Chondrocyte (in vitro differentiated cells): ENCODE measurements around the gene MTHFD2L. TPM values are rescaled to one million over a fixed set of nuclear protein-coding genes. Genes with fewer than 3 reads are reported as not detected.

Experiments
- DNase-seq: peaks from one replicate; pipeline ENCODE4 v3.0.0; 2021; ENCODE audit warnings: mixed read lengths, low spot score
- H3K27ac Mint-ChIP-seq: one replicate; pipeline ENCODE4 v1.8.0; 2021; ENCODE audit warnings: mild to moderate bottlenecking, moderate library complexity, mixed read lengths; ENCODE audit not compliant: unreplicated experiment
- H3K27me3 Mint-ChIP-seq: 2 replicates; pipeline ENCODE4 v1.8.0; 2021; ENCODE audit warnings: low read depth, mixed read lengths
- H3K36me3 Mint-ChIP-seq: 2 replicates; pipeline ENCODE4 v1.8.0; 2021; ENCODE audit warnings: low read depth, mixed read lengths
- H3K4me1 Mint-ChIP-seq: 2 replicates; pipeline ENCODE4 v1.8.0; 2021; ENCODE audit warnings: low read depth, mild to moderate bottlenecking, mixed read lengths
- H3K4me3 Mint-ChIP-seq: one replicate; pipeline ENCODE4 v1.8.0; 2021; ENCODE audit warnings: mild to moderate bottlenecking, moderate library complexity, mixed read lengths; ENCODE audit not compliant: unreplicated experiment
- H3K9me3 Mint-ChIP-seq: 2 replicates; pipeline ENCODE4 v1.8.0; 2021; ENCODE audit warnings: low read depth, mixed read lengths
- CTCF ChIP-seq: fragments of 200-600 bp; sonication (generic); IDR thresholded peaks from 2 replicates; pipeline ENCODE4 v1.5.0; 2021; ENCODE audit warnings: antibody characterized with exemption, mild to moderate bottlenecking, moderate library complexity
- total RNA-seq: library from RNA; stranded (reverse); gene quantifications from 3 replicates; pipeline ENCODE4 v1.2.1, GENCODE V29; 2021

Gene MTHFD2L
- total RNA-seq, 1 donor from 2014 or later, result 6.6 TPM

DNA sequence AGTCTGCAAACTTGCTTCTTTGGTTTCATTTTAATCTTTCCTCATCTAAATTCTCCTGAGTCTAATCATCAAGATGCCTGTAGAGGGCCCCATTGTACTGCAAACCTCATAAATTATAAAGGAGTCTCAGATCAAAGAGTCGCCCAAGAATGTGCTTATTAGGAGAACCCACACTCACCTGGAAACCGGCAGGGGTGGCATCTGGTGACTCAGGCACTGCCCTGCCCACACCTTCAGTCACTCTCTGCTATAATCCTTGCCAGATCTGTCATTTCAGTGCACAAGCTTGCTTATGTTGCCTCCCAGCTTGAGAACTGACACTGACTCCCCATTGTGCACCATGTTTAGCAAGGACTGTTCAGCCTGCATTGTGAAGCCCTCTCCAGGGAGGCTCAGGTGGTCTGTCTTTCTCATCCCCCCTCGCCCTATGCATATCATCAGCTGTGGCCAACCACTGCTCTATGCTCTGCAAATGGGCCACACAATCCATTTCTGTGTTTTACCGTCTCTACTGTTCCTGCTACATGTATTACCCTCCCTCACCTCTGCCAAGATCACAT is 162.7 kb downstream of the MTHFD2L start:
- Mint-ChIP-seq H3K27me3 (peaks cover 31% of the 10 kb centered on the region), H3K4me1 (peaks cover 9% of the 10 kb centered on the region), H3K27ac (no peak overlapping the region), H3K9me3 (no peaks in the 10 kb centered on the region), H3K36me3 (no peaks in the 10 kb centered on the region), H3K4me3 (no peak overlapping the region)
- no peak for DNase-seq
- peak; percentile 85 for TF ChIP-seq CTCF

- peaks cover 31% of the 10 kb centered on the region for H3K27me3 Mint-ChIP-seq
- H3K4me1 Mint-ChIP-seq, result peaks cover 5% of the 10 kb centered on the region
- no peak overlapping the region for H3K4me3 Mint-ChIP-seq
- H3K9me3 Mint-ChIP-seq, result no peaks in the 10 kb centered on the region
- no peak overlapping the region for H3K27ac Mint-ChIP-seq
- H3K36me3 Mint-ChIP-seq, result no peaks in the 10 kb centered on the region
- DNase-seq, result no peak
- no peak for TF ChIP-seq CTCF
Measured at GRCh38 chr4:74322301-74322700, 164.4 kb downstream of the MTHFD2L start.

GRCh38 chr4:74323663-74324062 is 165.7 kb downstream of the MTHFD2L start:
- no peak overlapping the region for H3K27ac Mint-ChIP-seq
- TF ChIP-seq CTCF, result no peak

DNA sequence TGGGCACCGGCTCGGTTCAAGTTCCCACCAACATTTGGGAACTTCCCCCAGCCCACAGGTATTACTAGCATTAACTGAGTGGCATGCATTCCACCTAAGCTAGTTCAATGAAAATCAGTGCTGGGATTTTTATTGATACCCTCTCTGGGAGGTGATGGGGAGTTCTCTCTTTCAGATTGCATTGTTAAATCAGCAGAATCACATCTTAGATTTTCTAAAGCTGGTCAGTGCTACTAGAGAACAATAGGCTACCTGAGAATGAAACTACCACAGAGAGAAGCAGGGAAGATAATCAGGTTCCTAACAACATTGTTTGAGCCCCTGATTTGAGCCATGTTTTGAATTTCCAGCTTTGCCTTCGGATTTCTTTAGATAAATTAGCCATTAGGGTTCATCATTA is 166.3 kb downstream of the MTHFD2L start:
- H3K4me3 Mint-ChIP-seq, result no peak overlapping the region
- H3K27me3 Mint-ChIP-seq, result peaks cover 31% of the 10 kb centered on the region
- H3K9me3 Mint-ChIP-seq, result peaks cover 3% of the 10 kb centered on the region
- no peak overlapping the region for H3K27ac Mint-ChIP-seq
- no peak for TF ChIP-seq CTCF
- peaks cover 12% of the 10 kb centered on the region for H3K4me1 Mint-ChIP-seq
- DNase-seq, result no peak
- no peaks in the 10 kb centered on the region for H3K36me3 Mint-ChIP-seq

More at GRCh38 chr4:74323663-74324062, 165.7 kb downstream of the MTHFD2L start:
- Mint-ChIP-seq H3K4me3 (no peak overlapping the region), H3K9me3 (no peaks in the 10 kb centered on the region), H3K36me3 (no peaks in the 10 kb centered on the region), H3K27me3 (peaks cover 31% of the 10 kb centered on the region), H3K4me1 (peaks cover 12% of the 10 kb centered on the region)
- DNase-seq, result no peak

DNA sequence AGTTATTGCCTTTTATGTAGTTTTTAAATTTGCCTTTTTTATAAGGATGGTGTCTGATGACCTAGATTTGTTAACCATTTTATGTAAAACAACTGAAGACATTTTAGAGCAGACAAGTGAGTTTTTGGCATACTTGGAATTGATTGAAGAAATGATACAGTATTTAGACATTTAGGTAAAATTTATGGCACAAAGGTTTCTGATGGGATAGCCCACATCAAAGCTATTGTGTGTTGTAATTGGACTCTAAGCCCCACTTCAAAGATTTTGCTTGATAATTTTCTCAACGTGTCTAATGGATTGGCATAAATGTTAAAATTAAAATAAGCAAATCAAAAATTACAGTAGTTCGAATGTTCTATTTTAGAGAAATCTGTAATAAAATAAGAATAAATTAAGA is 168.0 kb downstream of the MTHFD2L start:
- Mint-ChIP-seq H3K27ac (no peak overlapping the region), H3K36me3 (no peaks in the 10 kb centered on the region), H3K27me3 (peaks cover 28% of the 10 kb centered on the region), H3K4me3 (no peak overlapping the region), H3K9me3 (peaks cover 5% of the 10 kb centered on the region), H3K4me1 (peaks cover 7% of the 10 kb centered on the region)
- TF ChIP-seq CTCF, result no peak
- no peak for DNase-seq
